ENCODE measurements around the gene GPNMB. TPM values are rescaled to one million over a fixed set of nuclear protein-coding genes. Genes with fewer than 3 reads are reported as not detected.

The GPNMB gene
- total and polyA plus RNA-seq, 2 of the 4 experiments (the other 2 are of a cell fraction) = under 0.01 to 0.14 TPM

- Histone ChIP-seq H2BK15ac (ENCODE audit: low read depth, low read length) (no peak overlapping the region), H3K9me1 (ENCODE audit: insufficient read depth, low read length) (no peaks in the 10 kb centered on the region), H4K5ac (ENCODE audit: low read depth, low read length) (no peak overlapping the region), H2BK120ac (ENCODE audit: low read depth, low read length) (no peak overlapping the region), H3K79me1 (ENCODE audit: low read depth in 1 of 2, low read length in 2 of 2) (no peaks in the 10 kb centered on the region), H2AFZ (replicated peaks; ENCODE audit: low read length, poor library complexity) (peak overlapping the region; percentile 15), H3K36me3 (ENCODE audit: control insufficient read depth, insufficient read depth, low read length) (0 out of 2 replicates have a peak, but pooled peaks cover 5% of the 10 kb centered on the region), H3K27me3 (ENCODE audit: control insufficient read depth, insufficient read depth, low read length) (peaks cover 2% of the 10 kb centered on the region; the same call in 1 of the 2 replicates), H3K4ac (ENCODE audit: low read depth, low read length) (no peak overlapping the region), H2AK5ac (ENCODE audit: low read depth, low read length) (no peak overlapping the region), H2BK20ac (ENCODE audit: low read depth, low read length) (no peak overlapping the region), H3K14ac (replicated peaks; ENCODE audit: low read depth, low read length) (no peak overlapping the region), H4K20me1 (ENCODE audit: insufficient read depth, low read length) (no peaks in the 10 kb centered on the region), H2AK9ac (replicated peaks; ENCODE audit: low read depth, low read length, poor library complexity) (no peak overlapping the region), H3K56ac (ENCODE audit: extremely low read depth, insufficient read depth, low read length) (no peak overlapping the region), H3K23ac (ENCODE audit: low read depth, low read length) (no peak overlapping the region), H2BK5ac (ENCODE audit: low read depth, low read length, poor library complexity, severe bottlenecking) (no peak overlapping the region), H3K9ac (ENCODE audit: low read depth, low read length) (no peak overlapping the region), H3K4me1 (ENCODE audit: control insufficient read depth, insufficient read depth, low read length) (no peaks in the 10 kb centered on the region), H3K4me3 (ENCODE audit: insufficient read depth, low read depth, low read length) (no peak overlapping the region), H3K4me2 (ENCODE audit: low read depth, low read length) (no peak overlapping the region), H4K91ac (ENCODE audit: insufficient read depth, low read depth, low read length) (no peak overlapping the region), H4K8ac (ENCODE audit: low read depth in 2 of 2, low read length in 2 of 2) (no peak overlapping the region), H3K27ac (ENCODE audit: insufficient read depth, low read length) (no peak overlapping the region), H3K9me3 (ENCODE audit: control insufficient read depth, insufficient read depth, low read length) (peaks cover 2% of the 10 kb centered on the region; the same call in 1 of the 2 replicates), H3K18ac (ENCODE audit: low read depth, low read length) (no peak overlapping the region)
- dilution Hi-C loops (cut with HindIII; ENCODE audit: low sequenced_read_pairs, unreplicated experiment) = no loop called here
- DNase-seq = no peak
- WGBS, 2 experiments (ENCODE audit: extremely low coverage in 2 of 2, insufficient read length in 1 of 2) = 59% methylated on average over 29 of the region's 76 CpGs; no CpG with 5 or more reads in 1 of the 2 experiments
- CTCF ChIA-PET = no interaction called here
- no TSS peak for BruUV-seq (replicated peaks)
- no peak for ATAC-seq (ENCODE audit: low read depth)
- intact Hi-C loops (cut with micrococcal nuclease) = no loop called here
- POLR2A ChIA-PET (ENCODE audit: unreplicated experiment) = no interaction called here
- TF ChIP-seq RFX5 (IDR thresholded peaks at IDR 0.05; ENCODE audit: low read depth, low read length) (no peak), FOS (IDR thresholded peaks at IDR 0.05; ENCODE audit: low read depth, low read length) (no peak), POLR2A (IDR thresholded peaks at IDR 0.05; ENCODE audit: low read depth, low read length) (no peak), MAFK (IDR thresholded peaks at IDR 0.05; ENCODE audit: low read depth, low read length) (no peak), CTCF (conservative IDR thresholded peaks at IDR 0.05; ENCODE audit: low read depth, low read length) (no peak), CEBPB (IDR thresholded peaks at IDR 0.05; ENCODE audit: low read depth, low read length) (no peak), ELK1 (IDR thresholded peaks at IDR 0.05; ENCODE audit: borderline replicate concordance, low read depth, low read length) (no peak), NFE2L2 (IDR thresholded peaks at IDR 0.05; ENCODE audit: low read depth, low read length) (no peak), SMC3 (IDR thresholded peaks at IDR 0.05; ENCODE audit: low read depth, low read length) (no peak)
- in situ Hi-C loops (cut with MboI; ENCODE audit: low sequenced_read_pairs) = no loop called here
Measured at GRCh38 chr7:23205909-23206767, 40.4 kb upstream of the GPNMB start.
